ENCODE measurements around the gene CD7.
A peak's percentile ranks its signal among the peaks of the same experiment; 100 is the strongest.

GRCh38 chr17:82300707-82301270, 16.6 kb downstream of the CD7 start:
- TF ChIP-seq CTCF (IDR thresholded peaks at IDR 0.05) (peak; percentile 48 to 78 (median 63)), POLR2A (IDR thresholded peaks at IDR 0.05) (no peak)

Data from body of pancreas (tissue), 4 donors.